Left lobe of liver (tissue), 2 donors: ENCODE measurements around the gene KAT6B. TPM values are rescaled to one million over a fixed set of nuclear protein-coding genes. Genes with fewer than 3 reads are reported as not detected.

ENCODE experiments used
- ATAC-seq: fragments of 200-7000 bp; cut with Tn5 transposase; one replicate; pipeline ENCODE4 v1.9.1; 2020; ENCODE audit warnings: mild to moderate bottlenecking, moderate library complexity
- DNase-seq: peaks from one replicate; pipeline ENCODE4 v3.0.0-alpha.2; 2020; ENCODE audit warnings: low spot score
- total RNA-seq: library from RNA; stranded (reverse); gene quantifications from one replicate; pipeline ENCODE4 v1.2.1, GENCODE V29; 2021
- donor health status: DM: no; HTN: no; CAD: no; lungs with moderate emphysema.
- donor health status: DM: no; HTN: yes; CAD: no.

KAT6B gene
- total RNA-seq, 1 donor from 2014 or later = 9.4 TPM

GRCh38 chr10:74977072-74977471, 150.7 kb downstream of the KAT6B start:
- ATAC-seq (no peak), DNase-seq (no peak)

DNA sequence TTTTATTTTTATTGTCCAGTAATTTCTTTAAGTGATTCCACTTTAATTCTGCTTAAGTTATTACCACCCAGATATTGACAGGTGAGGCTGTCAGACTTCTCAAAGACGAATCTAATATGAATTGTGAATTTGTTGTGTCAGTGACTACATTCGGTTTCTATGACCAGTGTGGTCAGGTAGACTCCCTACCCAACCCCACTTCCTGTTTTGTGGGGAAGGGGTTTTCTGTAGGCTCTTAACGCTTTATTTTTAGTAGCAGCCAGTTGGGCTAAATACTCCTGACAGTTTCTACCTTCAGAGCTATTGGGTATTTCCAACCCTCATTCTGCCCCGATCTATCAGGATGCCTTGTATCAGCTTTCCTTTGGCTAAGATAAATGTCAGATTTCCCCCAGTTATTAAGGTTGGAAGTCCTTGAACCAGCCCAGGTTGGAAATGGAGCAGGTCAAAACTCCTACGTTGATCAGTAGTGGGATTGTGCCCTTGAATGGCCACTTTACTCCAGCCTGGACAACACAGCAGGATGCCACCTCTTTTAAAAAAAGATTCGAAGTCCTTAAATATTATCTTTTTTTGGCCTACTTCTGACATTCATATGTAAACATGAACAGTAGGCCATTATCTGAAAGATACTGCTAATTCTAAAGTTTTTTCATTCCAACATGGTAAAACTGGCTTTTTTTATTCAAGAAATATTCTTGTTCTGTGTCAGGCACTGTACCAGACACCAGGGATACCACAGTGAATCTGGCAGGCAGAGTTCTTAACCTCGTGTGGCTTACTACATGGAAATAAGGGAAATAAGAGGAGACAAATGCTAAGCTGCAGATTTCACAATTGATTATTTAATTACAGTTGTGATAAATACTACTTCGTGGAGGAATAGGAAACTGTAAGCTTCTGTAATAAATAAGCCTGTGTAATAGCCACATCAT, 151.8 kb downstream of the KAT6B start:
- DNase-seq (no peak), ATAC-seq (no peak)

GRCh38 chr10:74981831-74982633, 155.6 kb downstream of the KAT6B start:
- no peak for DNase-seq
- ATAC-seq = peak; percentile 90

- DNase-seq (no peak), ATAC-seq (no peak)
These were observed 156.2 kb downstream of the KAT6B start for GRCh38 chr10:74982634-74982982.

- DNase-seq (no peak), ATAC-seq (no peak)
These were observed 157.0 kb downstream of the KAT6B start for GRCh38 chr10:74983383-74983782.

DNA sequence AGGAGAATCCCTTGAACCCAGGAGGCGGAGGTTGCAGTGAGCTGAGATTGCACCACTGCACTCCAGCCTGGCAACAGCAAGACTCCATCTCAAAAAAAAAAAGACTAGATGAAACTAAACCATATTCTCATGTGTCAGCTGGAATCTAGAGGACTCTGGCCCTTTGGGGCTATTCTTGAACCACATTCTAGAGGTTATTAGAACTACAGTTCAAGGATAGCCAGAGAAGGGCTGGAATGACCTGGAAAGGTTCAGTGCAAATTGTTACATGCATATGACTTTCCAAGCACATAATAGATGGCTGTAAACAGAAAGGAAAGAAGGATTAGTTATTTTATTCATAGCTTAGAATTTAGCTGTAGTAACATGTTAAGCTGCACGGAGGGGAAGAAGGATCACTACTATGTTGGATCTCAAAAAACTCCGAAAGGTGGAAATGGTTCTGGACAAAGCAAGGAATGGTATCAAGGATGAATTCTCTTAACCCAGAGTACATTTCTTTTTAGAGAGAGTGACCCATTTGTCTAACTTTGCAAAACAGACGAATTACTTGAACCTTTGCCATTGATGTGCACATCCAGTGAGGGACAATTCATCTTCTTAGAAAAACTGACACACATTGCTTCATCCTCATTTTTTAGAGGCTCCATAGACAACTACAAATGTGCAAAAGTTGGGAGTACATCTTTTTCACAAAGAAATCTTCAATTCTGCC, 161.1 kb downstream of the KAT6B start:
- DNase-seq = no peak
- peak; percentile 60 for ATAC-seq

GRCh38 chr10:74988054-74988775, 161.8 kb downstream of the KAT6B start:
- ATAC-seq (no peak), DNase-seq (no peak)

DNA sequence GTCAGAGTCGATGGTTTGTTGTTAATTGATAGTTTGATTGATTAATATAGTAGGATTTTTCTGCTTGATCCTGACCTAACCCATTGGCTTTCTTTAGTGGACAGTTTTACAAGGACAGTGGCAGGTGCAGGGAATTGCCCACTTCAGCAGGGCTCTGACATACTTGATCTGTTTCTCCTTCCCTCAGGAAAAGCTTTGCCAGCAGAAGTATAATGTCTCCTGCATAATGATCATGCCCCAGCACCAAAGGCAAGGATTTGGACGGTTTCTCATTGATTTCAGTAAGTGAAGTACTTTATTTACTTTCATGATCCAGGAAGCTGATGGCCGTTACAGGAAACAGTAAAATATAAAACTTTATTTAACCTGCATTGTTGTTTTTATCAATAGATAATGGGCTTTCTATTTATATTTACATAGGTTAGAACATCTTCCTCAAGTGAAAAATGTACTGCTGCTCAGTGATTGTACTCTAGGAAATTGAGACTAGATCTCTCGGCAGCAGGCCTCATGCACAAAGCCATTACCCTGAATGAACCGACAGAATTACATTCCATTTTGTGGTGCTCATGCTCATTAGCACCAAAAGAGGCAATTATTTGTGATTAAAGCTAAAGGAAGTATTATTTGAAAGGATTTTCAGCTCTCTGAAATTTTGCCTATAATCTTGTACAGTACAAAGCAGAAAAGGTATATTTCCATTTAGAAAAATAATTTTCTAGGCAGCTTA, 162.6 kb downstream of the KAT6B start:
- ATAC-seq (no peak), DNase-seq (no peak)

DNA sequence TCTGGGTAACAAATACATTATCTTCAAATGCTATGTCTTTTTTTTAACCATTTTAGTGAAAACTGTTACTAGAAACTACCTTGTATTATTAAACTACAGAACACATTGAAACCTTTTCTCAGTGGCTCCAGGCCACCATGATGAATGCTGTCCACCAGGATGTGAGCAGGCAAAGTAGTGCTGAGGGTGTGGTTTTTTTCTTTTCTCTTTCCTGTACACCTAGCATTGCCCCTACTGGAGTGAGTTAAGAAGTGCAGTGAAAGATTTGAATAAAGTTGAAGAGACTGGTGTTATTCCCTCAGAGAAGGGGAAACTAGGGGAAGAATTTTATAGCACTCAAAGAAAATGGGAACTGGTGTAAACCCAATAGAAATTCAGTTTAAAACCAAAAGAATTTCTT, 165.0 kb downstream of the KAT6B start:
- ATAC-seq (peak; percentile 54), DNase-seq (no peak)

DNA sequence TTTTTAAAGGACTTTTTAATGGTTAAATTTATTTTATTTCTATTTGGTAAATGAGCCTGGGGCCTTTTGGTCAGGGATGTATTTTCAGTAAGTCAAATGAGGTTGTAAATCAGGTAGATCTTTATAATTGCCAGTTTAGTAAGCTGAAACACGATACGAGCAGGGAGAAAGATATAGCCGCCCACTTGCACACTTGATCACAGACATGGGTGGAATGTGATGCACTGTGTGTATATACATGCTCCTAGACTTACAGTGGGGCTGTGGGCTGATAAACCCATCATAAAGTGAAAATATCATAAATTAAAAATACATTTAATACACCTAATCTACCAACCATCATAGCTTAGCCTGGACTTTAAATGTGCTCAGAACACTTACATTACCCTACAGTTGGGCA, 165.7 kb downstream of the KAT6B start:
- DNase-seq = no peak

DNA sequence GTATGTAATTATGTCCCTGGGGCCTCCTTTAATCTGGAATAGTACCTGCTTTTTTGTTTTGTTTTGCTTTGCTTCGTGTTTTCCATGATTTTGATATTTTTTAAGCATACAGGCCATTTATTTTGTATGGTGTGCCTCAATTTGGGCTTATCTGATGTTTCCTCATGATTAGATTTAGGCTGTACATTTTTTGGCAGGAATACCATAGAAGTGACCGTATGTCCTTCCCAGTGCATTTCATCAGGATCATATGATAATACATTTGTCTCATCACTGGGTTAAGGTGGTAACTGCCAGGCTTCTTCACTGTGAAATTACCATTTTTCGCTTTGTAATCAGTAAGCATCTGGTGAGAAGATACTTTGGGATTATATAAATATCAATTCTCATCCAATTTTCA, 167.2 kb downstream of the KAT6B start:
- DNase-seq (no peak), ATAC-seq (no peak)

More for the DNA sequence above, 165.7 kb downstream of the KAT6B start:
- ATAC-seq = no peak

- DNase-seq (no peak), ATAC-seq (no peak)
These were observed 168.5 kb downstream of the KAT6B start for GRCh38 chr10:74994854-74995253.

GRCh38 chr10:74995806-74996205, 169.4 kb downstream of the KAT6B start:
- no peak for ATAC-seq
- DNase-seq = no peak

- ATAC-seq = peak; percentile 51
- DNase-seq = no peak
These were observed 170.8 kb downstream of the KAT6B start for GRCh38 chr10:74997163-74997562.

GRCh38 chr10:75000748-75001321, 174.4 kb downstream of the KAT6B start:
- ATAC-seq (no peak), DNase-seq (no peak)

DNA sequence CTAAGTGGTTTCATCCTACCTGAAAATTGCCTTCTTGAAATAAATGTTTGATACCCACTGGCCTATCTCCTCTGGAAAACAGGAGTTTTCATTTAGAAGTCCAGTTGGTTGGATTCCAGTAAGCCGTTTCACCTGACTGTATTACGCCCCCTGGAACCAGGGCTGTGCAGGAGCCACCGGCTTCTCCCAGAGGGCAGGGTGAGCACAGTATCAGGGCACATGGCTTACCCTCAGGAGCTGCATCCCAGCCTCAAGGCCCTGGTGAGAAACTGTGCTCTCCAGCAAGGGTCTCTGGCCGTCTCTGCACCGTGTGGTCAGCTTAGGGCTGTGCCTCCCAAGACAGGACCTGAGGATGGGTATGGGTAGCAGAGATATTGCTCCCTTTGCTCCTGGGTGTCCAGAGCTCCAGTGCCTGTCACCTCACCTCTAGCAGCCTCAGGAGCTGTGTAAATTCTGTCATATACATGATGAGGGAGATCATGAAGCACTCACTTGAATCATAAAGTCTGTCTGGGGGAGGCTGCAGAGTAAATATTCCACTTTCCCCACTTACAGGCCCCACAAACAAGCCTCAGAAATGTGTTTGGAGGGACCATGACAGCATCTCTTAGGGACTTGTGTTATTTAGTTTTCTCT, 175.4 kb downstream of the KAT6B start:
- no peak for DNase-seq
- ATAC-seq = no peak

GRCh38 chr10:75002351-75002725, 175.9 kb downstream of the KAT6B start:
- no peak for DNase-seq
- ATAC-seq = no peak

DNA sequence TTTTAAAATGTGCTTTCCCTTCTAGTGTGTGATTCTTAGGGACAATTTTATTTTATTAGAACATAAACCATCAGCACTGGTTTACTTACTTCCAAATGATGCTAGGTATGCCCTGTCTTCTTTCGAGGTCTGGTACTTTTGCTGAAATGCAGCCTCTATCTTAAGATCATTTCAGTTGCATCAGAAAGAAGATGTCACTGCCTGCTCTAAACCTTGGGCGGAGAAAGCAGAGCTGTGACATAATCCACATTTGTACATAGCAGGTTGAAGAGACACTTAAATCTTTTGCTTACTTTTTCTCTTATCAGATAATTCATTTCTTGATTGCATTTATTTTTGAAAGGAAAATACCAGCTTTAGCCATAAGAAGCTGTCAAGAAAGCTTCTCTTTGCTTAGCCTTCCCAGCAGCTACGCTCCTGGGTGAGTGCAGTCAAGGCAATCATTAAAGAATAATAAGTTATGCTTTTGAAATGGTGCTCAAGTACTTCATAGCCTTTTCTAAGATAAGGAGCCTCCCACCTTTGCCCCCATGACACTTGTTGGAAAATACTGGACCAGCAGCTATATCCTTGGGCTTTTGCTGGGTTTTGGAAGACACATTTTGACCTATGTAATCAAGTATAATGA, 176.7 kb downstream of the KAT6B start:
- no peak for DNase-seq
- no peak for ATAC-seq

- ATAC-seq (peak; percentile 70), DNase-seq (no peak)
These were observed 177.5 kb downstream of the KAT6B start for GRCh38 chr10:75003891-75004290.
